HG02840 (cell line): ENCODE results near the gene PFN3.

ENCODE experiments used
- ATAC-seq: cut with Tn5 transposase; IDR thresholded peaks from one replicate; pipeline ENCODE4 v1.9.1; 2021; ENCODE audit warnings: mild to moderate bottlenecking, moderate library complexity, moderate number of reproducible peaks; ENCODE audit not compliant: unreplicated experiment, low FRiP score

The PFN3 gene, protein sequence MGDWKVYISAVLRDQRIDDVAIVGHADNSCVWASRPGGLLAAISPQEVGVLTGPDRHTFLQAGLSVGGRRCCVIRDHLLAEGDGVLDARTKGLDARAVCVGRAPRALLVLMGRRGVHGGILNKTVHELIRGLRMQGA

DNA sequence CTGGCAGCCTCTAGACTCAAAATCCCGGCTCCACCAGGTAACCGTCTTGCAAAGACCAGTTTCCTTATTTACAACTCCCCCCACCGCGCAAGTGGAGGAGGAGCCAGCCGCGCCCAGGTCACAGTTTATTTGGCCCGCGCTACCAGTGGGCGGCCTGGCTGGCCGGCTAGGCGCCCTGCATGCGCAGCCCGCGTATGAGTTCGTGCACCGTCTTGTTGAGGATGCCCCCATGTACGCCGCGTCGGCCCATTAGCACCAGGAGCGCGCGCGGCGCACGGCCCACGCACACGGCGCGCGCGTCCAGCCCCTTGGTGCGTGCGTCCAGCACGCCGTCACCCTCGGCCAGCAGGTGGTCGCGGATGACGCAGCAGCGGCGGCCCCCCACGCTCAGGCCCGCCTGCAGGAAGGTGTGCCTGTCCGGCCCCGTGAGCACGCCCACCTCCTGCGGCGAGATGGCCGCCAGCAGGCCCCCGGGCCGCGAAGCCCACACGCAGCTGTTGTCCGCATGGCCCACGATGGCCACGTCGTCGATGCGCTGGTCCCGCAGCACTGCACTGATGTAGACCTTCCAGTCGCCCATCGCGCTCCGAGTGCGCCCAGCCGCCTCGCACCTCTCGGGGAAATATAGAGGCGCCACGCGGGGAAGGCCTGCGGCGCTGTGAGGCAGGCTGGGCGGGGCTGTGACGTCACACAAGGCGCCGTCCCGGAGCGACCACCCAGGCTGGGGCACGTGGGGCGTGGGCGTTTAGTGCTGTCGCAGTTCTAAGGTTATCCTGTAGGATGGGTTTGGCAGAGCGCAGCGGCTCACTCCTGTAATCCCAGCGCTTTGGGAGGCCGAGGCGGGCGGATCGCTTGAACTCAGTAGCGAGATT, at the start of gene PFN3:
TSS of gene PFN3 (minus strand) at position 665 of the 872 bp plus-strand sequence. CDS start at position 580, 85 bp downstream.
- ATAC-seq: no peak

DNA sequence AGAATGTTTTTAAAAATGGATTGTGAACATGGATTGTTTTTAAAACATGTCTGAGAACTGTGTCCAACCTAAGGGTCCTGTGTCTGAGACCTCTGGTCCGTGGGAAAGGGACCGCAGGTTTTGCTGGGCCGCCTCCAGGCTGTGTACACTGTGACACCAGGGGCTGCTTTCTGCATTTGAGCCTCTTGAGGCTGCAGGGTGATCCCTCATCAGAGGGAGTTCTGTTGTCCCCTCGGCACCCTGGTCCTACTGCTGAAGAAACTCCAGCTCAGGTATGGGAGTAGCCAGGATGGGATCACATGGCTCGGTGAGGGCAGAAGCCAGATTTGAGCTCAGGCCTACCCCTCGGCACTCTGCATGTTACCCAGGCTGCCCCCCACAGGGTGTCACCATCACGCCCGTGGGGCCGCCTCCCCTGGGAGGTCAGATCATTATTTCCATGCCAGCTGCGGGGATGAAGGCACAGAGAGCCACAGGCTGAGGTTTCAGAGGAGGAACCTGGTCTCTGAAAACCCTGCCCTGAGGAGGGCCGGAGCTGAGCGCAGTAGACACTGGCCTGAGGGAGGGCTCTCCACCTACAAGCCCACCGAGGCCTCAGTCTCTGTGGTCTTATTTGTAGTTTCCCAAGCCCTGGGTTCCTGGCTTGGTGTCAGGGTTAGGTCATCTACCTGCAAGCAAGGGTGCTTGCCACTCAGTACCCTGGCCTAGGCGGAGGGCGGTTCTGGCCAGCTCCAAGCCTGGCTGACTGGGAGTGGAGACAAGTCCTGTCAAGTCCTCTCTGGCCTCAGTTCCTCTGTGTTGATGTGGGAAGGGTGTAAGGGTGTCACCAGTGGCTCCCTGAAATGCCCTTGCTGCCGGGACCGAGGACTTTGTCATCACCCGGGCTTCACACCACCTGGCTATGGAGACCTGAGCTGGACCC, 48.9 kb upstream of the PFN3 start:
- ATAC-seq: no peak

DNA sequence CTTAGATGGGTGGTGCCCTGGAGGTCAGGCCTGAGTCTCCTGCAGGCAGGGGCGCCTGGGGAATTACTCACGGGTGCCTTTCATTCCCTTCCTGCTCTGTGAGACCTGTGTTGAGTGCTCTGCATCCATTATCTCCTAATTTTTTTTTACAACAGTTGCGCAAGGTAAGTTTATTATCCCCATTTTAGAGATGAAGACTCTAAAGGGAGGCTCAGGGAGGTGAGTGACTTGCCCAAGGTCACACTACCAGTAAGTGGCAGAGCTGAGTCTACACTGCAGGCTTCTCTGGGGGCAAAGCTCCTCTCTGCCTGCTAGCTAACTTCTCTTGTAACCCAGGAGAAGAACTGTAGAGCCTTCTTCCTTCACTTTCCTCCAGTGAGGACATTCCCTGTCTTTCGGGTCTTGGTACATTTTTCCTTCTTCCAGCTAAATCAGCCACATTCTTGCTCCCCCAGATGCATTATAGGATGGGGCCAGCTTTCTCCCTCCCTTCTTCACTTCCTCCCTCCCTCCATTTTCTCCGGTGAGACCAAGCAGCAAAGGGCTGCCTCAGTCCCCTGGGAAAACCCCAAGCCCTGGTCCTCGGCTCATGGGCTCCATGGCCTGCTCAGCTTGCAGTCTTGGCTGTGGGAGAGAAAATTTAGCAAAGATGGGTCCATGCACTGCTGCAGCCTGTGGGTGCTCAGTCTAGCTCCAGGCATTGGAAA, 47.9 kb upstream of the PFN3 start:
- ATAC-seq: no peak

DNA sequence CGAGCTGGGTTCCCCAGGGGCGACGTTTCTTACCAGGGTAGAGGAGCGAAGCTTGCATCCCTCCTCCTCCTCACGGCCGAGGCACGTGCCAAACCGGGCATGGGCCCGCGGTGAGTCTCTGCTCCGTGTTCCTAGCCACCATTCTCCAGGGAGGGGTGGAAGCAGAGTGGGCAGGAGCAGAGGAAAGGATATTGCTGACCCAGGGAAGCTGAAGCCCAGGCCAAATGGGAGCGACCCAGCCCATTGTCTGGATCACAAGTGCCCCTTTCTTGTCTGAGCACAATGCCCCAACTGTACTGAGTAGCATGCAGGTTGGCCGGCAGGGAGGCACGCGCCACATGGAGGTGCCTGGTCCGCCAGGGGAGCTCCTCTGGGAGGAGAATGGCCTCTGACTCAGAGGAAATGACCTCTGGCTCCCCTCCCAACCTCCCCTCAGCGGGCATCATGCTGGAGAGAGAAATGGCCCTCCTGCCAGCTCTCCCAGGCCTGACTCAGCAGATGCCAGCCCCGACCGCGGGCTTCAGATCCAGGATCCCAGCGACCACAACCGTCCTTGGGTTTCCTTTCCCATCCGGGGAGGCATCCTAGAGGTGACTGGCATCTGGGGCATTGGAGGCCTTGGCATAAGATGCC, 47.3 kb upstream of the PFN3 start:
- no peak for ATAC-seq

DNA sequence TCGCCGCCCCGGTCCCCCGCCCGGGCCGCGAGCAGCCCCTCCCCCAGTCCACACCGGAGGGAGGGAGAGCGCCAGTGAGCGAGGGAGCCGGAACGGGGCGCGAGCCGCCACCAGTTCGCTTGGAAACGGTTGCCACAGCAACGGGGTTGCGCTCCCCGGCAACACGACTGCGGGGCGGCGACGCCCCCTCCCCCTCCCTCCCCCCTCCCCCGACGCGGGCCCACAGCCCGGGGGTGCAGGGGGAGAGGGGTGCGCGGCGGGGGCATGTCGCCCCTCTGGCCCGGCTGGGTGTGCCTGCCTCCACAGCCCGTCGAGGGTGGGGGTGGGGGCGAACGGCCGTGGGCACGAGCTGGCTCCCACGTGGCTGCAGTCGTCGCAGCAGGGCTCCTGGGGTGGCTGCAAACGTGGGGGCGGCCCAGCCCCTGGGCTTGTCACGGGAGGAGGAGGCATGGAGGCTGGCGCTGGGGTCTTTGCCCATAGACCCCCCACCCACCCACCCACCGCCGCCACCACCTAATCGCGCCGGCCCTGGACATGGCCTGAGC, 46.7 kb upstream of the PFN3 start:
- peak; percentile 21 for ATAC-seq

DNA sequence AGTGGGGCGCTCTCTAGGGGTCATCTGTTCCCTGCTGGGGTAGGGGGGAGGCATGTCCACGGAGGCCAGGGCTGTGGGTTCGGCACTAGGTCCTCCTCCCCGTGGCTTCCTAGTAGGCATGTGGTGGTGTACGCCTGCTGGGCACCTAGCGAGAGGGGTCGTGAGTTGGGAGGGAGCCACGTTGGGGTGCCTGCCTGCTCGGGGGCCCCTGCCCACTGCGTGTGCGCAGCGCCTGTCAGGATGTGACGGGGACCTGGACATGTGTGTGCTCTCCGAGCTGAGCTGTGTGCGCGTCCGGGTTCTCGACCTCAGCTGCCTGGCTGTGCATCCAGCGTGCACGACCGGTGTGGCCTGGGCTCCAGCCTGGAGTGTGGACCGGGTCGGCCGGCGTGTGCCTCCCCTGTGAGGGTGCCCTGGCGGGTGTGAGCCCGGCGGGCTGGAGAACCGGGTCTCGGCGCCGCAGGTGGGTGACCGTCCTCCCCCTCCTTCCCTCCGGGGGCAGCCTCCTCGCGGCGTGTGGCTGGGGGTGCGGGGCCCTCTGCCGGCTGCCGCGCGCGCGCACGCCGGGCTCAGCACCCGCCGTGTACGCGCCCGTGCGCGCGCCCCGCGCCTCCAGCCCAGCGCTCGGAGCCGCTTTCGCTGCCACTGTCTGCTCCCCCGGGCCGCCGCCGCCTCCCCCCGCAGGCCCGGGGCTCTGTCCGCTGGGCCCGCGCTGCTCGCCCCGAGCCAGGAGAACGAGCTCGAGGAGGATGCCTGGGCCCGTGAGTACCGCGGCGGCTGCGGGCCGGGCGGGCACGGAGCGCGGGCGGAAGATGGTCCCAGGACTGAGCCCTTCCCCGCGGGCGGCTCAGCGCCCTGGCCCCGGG, 46.0 kb upstream of the PFN3 start, which contains the start of gene PRR7:
TSS of gene PRR7 (plus strand) at position 615 of the 866 bp plus-strand sequence. CDS start 8,254 bp downstream, outside the sequence.
- ATAC-seq: peak; percentile 41

DNA sequence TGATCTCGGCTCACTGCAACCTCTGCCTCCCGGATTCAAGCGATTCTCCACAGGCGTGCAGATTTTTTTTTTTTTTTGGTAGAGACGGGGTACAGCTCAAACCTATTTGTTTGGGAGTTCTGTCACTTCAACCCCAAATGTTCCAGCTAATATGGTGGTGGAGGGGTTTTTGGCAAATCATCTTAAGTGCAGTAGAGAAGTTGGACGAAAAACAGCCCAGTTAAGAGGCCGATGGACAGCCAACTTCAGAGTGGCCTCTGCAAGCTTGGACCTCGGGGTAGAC, 45.4 kb upstream of the PFN3 start:
- ATAC-seq: no peak

DNA sequence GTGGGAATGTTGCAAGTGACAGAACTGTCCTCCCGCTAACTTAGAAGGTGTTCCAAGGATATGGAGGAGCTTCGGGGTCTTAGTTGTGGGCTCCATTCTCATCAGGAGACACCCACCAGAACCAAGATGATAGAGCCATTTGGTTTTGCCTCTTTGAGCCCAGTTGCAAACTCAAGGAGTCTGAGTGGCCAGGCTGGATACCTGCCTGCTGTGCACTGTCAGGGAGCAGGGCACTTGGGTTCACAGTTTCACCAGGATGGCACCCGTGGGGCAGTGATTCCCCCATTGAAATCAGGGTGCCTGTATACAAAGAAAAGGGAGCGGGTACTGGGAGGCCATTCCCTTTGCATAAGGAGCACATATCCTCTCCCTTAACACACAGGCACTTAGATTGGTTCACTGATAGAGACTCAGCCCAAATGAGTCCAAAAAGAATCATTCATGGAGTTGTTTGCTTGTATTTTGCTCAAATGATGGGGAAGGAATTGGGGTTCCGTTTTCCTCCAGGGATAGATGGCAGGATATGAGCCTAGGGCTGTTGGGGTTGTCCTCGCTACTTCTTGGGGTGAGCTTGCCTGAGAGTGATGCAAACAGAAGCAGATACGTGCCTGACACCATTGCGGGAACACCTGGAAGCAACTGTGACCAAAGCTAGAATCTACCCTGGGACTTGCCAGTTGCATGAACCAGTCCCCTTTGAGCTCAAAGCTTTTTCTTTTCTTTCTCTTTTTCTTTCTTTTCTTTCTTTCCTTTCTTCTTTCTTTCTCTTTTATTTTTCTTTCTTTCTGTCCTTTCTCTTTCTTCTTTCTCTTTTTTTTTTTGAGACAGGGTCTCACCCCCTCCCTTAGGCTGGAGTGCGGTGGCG, 44.8 kb upstream of the PFN3 start:
- no peak for ATAC-seq

DNA sequence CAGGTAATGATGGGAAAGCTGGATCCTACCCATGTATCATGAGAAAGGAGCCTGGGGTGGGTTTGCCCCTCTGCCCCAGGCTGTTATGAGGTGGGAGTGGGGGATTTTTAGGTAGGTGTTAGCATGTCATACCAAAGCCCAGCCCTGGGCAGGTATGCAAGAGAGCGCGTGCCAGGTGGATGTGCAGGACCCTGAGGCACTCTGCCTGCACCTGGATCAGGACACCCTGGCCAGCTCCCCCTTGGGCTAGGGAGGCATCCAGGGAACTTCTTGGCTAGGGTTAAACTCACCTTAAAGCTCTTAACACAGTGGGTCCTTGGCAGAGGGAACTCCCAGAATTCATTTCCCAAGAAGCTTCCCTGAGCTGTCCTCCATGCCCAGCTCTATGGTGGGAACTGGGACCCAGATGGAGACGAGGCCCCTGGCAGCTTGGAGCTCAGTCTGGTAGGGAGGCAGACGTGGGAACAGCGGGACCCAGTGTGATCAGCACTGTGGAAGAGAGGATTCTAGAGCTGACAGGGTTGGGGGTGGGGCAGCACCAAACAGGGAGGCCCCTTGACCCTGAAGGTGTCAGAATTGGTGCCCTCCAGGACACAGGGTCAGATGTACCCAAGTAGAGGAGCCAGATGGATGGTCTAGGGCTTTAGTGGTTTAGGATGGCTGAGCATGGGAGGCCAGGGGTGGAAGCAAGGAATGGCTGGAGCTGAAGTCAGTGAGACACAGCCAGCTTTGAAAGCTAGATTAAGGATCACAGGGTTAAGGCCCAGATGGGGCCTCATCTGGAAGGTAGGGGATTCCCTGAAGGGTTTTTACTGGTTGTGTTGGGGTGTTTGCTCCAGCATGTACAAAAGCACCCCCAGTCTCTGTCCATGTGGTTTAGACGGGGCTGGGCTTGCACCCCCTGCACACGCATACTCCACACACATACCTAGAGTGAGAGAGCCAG, 43.9 kb upstream of the PFN3 start:
- ATAC-seq: no peak

DNA sequence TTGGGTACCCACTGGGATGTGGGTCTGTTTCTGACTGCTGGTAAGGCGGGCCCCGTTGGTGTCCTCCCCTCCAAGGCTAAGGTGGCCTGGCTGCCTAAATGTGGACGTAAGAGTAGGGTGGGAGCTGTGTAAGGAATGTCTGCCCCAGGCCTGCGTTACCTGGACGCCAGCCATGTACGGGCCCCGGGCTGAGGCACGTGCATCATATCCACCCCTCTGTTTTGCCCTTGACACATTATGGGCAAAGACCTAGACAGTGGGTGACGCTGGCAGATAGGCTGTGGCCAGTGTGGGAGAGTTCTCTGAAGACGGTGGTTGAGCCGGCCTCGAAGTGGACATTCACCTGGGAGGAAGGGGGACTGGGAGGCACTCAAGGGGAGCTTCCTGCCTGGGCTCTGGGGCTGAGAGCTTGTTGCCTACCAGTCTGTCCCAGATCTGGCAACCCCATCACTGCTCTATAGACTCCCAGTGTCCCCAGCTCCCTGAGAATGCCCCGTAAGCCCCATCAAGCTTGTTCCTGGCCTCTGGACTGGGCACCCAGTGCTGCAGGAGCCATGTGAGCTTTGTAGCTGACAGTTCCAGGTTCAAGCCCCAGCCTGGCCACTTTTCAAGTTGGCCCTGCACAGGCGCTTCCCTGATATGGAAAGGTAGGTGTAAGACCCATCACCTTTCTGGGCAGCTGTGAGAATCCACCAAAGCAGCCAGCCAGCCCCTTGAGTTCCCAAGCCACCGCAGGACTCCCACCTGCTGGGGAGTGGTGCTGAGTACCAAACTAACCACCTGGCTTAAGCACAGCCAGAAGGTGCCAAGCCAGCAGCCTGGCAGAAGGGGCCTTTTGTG, 42.9 kb upstream of the PFN3 start:
- no peak for ATAC-seq

DNA sequence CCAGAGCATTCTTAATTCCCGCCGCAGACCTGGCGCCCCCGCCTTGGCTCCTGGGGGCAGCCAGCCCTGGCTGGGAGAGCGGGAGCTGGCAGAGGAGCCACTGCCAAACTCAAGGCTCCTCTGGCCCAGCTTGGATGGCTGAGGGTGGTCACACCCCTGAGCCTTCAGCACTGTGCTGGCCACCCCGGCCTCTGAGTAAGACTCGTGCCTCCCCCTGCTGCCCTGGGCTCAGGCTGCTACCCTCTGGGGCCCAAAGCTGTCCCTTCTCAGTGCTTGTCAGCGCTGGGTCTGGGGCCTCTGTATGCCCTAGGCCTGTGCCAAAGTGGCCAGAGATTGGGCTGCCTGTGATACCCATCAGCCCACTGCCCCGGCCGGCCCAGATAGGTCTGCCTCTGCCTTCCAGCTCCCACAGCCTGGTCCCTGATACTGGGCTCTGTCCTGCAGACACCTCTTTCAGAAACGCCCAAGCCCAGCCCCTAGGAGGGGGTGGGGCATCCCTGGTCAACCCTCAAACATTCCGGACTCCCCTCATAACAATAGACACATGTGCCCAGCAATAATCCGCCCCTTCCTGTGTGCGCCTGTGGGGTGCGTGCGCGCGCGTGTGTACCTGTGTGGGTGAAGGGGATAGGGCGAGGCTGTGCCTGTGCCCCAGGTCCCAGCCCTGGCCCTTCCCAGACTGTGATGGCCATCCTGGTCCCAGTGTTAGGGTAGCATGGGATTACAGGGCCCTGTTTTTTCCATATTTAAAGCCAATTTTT, 41.8 kb upstream of the PFN3 start:
- ATAC-seq: no peak

DNA sequence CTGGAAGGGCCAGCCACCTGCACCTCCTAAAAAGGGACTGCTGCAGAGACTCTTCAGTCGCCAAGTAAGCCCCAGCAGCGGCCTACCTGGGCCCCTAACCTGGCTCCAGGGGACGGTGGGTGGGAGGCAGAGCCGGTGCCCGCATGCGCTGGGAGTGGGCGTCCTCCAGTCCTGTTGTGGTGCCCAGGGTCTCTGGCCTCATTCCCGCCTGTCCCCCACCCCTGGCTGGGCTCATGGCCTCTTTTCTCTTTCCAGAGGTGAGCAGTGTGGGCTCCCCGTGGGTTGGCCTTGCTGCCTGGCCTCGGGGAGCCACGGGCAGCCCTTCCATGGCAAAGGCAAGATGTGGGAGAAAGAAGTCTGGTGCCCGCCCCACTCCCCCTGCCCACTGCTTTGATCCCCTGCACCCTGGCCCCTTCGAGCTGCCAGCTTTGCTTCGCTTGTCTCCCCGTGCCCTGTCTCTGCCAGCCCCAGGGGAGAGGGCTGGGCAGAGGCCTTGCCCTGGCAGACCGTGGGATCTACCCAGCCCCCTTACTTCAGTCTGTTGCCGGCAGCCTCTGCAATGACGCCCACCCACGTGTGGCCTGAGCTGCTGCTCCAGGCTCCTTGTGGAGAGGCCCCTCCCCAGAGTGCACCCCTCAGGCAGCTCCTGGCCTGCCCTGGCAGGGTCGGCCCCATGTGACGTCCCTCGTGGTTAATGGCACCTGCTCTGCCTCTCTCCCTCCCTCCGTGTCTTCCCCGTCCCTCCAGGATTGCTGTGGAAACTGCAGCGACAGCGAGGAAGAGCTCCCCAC, 40.7 kb upstream of the PFN3 start:
- ATAC-seq: no peak

DNA sequence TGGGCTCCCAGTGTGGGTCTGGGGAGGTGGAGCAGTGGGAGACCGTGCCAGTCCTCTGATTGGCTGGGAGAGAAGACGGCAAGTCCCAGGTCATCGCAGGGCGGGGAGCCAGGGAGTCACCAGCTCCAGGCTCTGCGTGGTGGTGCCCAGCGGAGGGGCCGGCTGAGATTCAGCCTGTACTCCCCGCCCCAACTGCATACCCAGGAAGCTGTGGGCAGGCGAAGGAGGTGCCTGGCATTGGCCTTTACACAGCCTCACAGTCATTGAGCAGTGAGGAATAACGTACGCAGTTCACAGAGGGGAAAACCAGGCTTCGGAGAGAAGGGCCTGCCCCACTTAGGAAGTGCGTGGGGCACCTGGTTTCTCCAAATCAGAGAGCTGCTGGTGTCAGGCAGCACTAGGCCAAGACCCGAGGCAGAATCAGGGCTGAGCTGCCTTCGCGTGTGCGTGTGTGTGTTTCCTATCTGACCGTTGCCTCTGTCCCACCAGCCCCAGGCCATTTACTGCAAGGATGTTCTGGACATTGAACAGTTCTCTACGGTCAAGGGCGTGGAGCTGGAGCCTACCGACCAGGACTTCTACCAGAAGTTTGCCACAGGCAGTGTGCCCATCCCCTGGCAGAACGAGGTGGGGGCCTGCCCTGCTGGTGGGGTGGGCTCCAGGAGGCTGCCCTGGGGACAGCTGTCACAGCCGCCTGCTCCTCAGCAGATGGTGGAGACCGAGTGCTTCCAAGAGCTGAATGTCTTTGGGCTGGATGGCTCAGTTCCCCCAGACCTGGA, 39.9 kb upstream of the PFN3 start:
- ATAC-seq: no peak
